SK-N-SH (cell line): ENCODE data around the gene MAML3. TPM values are rescaled to one million over a fixed set of nuclear protein-coding genes. Genes with fewer than 3 reads are reported as not detected.

Experiments
- CTCF ChIA-PET: fragments of 300-600, 350-600 bp; formaldehyde crosslinking; extraction: SDS; loops from one replicate; lab custom pipeline; 2021; lab: Yijun Ruan, JAX
- POLR2A ChIA-PET: fragments of 350-600 bp; sonication (Branson Sonifier 250); formaldehyde crosslinking; extraction: SDS; loops from one replicate; lab custom pipeline; 2020; ENCODE audit warnings: antibody characterized with exemption, inconsistent platforms; lab: Yijun Ruan, JAX
- DNase-seq: peaks from one replicate; pipeline ENCODE4 v3.0.0; 2012
- H2AFZ ChIP-seq: fragments of 200-600 bp; sonication (generic); 2 replicates; pipeline ENCODE4 v1.8.1; 2016; ENCODE audit warnings: antibody characterized with exemption, mild to moderate bottlenecking, low read depth
- H3F3A ChIP-seq: fragments of 200-600 bp; sonication (generic); replicated peaks from 2 replicates; pipeline ENCODE3; 2016; ENCODE audit warnings: antibody characterized with exemption, mild to moderate bottlenecking; ENCODE audit not compliant: insufficient read depth
- H3K27ac ChIP-seq, 2 experiments: fragments of 200-500 bp in 1 of 2; fragments of 200-600 bp in 1 of 2; sonication (Bioruptor generic) in 1 of 2; sonication (generic), shearing (Covaris generic) in 1 of 2; 2 replicates each; pipeline versions ENCODE4 v1.5.1 to v1.6.1; 2014 to 2016; ENCODE audit warnings: low read depth in 2 of 2, inconsistent platforms in 1 of 2, low read length in 1 of 2, mild to moderate bottlenecking in 1 of 2, mixed read lengths in 1 of 2
- H3K27me3 ChIP-seq: fragments of 200-600 bp; sonication (generic), shearing (Covaris generic); 2 replicates; pipeline ENCODE4 v1.6.1; 2016; ENCODE audit warnings: mixed run types; ENCODE audit not compliant: insufficient read depth
- H3K36me3 ChIP-seq, 2 experiments: fragments of 200-500 bp in 1 of 2; fragments of 200-600 bp in 1 of 2; sonication (Bioruptor generic) in 1 of 2; sonication (generic) in 1 of 2; replicated peaks in 1 of 2; 2 replicates each; pipeline versions ENCODE3 to v1.5.1; 2014 to 2016; ENCODE audit warnings: low read length in 1 of 2, mild to moderate bottlenecking in 1 of 2; ENCODE audit not compliant: insufficient read depth in 2 of 2, control insufficient read depth in 1 of 2
- H3K4me1 ChIP-seq, 2 experiments: fragments of 200-500 bp in 1 of 2; fragments of 200-600 bp in 1 of 2; sonication (Bioruptor generic) in 1 of 2; sonication (generic), shearing (Covaris generic) in 1 of 2; 2 replicates each; pipeline versions ENCODE4 v1.5.1 to v1.6.1; 2014 to 2016; ENCODE audit warnings: low read depth in 1 of 2, low read length in 1 of 2, mixed run types in 1 of 2; ENCODE audit not compliant: insufficient read depth in 2 of 2, control insufficient read depth in 1 of 2
- H3K4me2 ChIP-seq: fragments of 200-600 bp; sonication (generic), shearing (Covaris generic); 2 replicates; pipeline ENCODE4 v1.6.1; 2017; ENCODE audit warnings: mixed run types
- H3K4me3 ChIP-seq, 2 experiments: fragments of 200-500 bp in 1 of 2; fragments of 200-600 bp in 1 of 2; sonication (Bioruptor generic) in 1 of 2; sonication (generic), shearing (Covaris generic) in 1 of 2; 2 replicates each; pipeline versions ENCODE4 v1.5.1 to v1.8.1; 2014 to 2016; ENCODE audit warnings: low read depth in 2 of 2, inconsistent platforms in 1 of 2, low read length in 1 of 2, mild to moderate bottlenecking in 1 of 2, mixed read lengths in 1 of 2, moderate library complexity in 1 of 2
- H3K79me2 ChIP-seq: fragments of 200-600 bp; sonication (generic); 2 replicates; pipeline ENCODE4 v1.8.1; 2017; ENCODE audit warnings: mild to moderate bottlenecking; ENCODE audit not compliant: insufficient read depth
- H3K9ac ChIP-seq: fragments of 200-600 bp; sonication (generic); 2 replicates; pipeline ENCODE4 v1.6.1; 2017; ENCODE audit warnings: mixed run types
- H3K9me2 ChIP-seq: fragments of 200-600 bp; sonication (generic); 2 replicates; pipeline ENCODE4 v1.6.1; 2017; ENCODE audit warnings: mixed run types
- H3K9me3 ChIP-seq: fragments of 200-600 bp; sonication (generic); 2 replicates; pipeline ENCODE4 v1.6.1; 2017; ENCODE audit warnings: mixed run types, mild to moderate bottlenecking, moderate library complexity
- H4K20me1 ChIP-seq: fragments of 200-600 bp; sonication (generic); 2 replicates; pipeline ENCODE4 v1.6.1; 2017; ENCODE audit warnings: mild to moderate bottlenecking, mixed run types; ENCODE audit not compliant: insufficient read depth
- CHD2 ChIP-seq: fragments of 150-350 bp; IDR thresholded peaks from 2 replicates; pipeline ENCODE4 v1.6.1; 2018; ENCODE audit warnings: low read length; ENCODE audit not compliant: partially characterized antibody
- FOSL2 ChIP-seq: IDR thresholded peaks from 2 replicates; pipeline ENCODE4 v1.4.0; 2012; ENCODE audit warnings: low read depth, mild to moderate bottlenecking, moderate library complexity, borderline replicate concordance
- FOXJ3 ChIP-seq: sonication (generic); formaldehyde crosslinking; IDR thresholded peaks from 2 replicates; pipeline ENCODE4 v1.5.1; 2020; ENCODE audit warnings: mild to moderate bottlenecking, missing genetic modification reagents
- GABPA ChIP-seq: IDR thresholded peaks from 2 replicates; pipeline ENCODE4 v1.4.0; 2012; ENCODE audit warnings: low read depth, mild to moderate bottlenecking
- JUND ChIP-seq: IDR thresholded peaks from 2 replicates; pipeline ENCODE4 v1.4.0; 2012
- MEF2A ChIP-seq: IDR thresholded peaks from 2 replicates; pipeline ENCODE4 v1.4.0; 2012; ENCODE audit warnings: low read depth, borderline replicate concordance
- MXI1 ChIP-seq: IDR thresholded peaks from 2 replicates; pipeline ENCODE4 v1.6.1; 2012; ENCODE audit warnings: mild to moderate bottlenecking, low read depth, low read length, improper control_type of control experiment
- PBX3 ChIP-seq: IDR thresholded peaks from 2 replicates; pipeline ENCODE4; 2012
- USF1 ChIP-seq: IDR thresholded peaks from 2 replicates; pipeline ENCODE4 v1.4.0; 2012; ENCODE audit warnings: low read depth, borderline replicate concordance
- YY1 ChIP-seq: IDR thresholded peaks from 2 replicates; pipeline ENCODE4 v1.4.0; 2012; ENCODE audit warnings: low read depth, mild to moderate bottlenecking
- WGBS: methylation state at CpG from one replicate; pipeline ENCODE4 v1.1.6; 2017; ENCODE audit warnings: low lambda C conversion rate; 5-methylcytosine and 5-hydroxymethylcytosine counted together
- polyA plus RNA-seq, 3 experiments: library from polyadenylated mRNA; depleted of rRNA; stranded (reverse); fragments of >200 nt; gene quantifications; 2 replicates each; pipeline ENCODE4 v1.2.3, GENCODE V29; 2012
- TF ChIP-seq, protein P1 (sequence below): fragments of 200-600 bp; sonication (generic); IDR thresholded peaks from 2 replicates; pipeline ENCODE4 v1.6.1; 2017; ENCODE audit warnings: antibody characterized with exemption, mild to moderate bottlenecking, moderate library complexity
- TF ChIP-seq, protein P2 (sequence below): fragments of 150-350 bp; IDR thresholded peaks from 2 replicates; pipeline ENCODE4 v1.6.1; 2016; ENCODE audit warnings: mild to moderate bottlenecking, low read depth, low read length
- TF ChIP-seq, protein P3 (sequence below): IDR thresholded peaks from 2 replicates; pipeline ENCODE4 v1.6.1; 2012; ENCODE audit warnings: mild to moderate bottlenecking, low read depth, low read length, moderate library complexity
- TF ChIP-seq, protein P4 (sequence below): fragments of 150-350 bp; IDR thresholded peaks from 2 replicates; pipeline ENCODE4 v1.6.1; 2017; ENCODE audit warnings: antibody characterized with exemption, low read length, low read depth, borderline replicate concordance

MAML3 gene
- polyA plus RNA-seq, 1 of the 3 experiments (the other 2 are of a cell fraction): 5.3 TPM

GRCh38 chr4:139884438-139884837 is 269.5 kb downstream of the MAML3 start:
- ChIA-PET POLR2A (no interaction called here), CTCF (interaction anchor here (1.3 to 1.6 kb wide), 2 partner anchors 24 to 27 kb away, joined by 3 to 7 read pairs; no protein-coding TSS in a partner anchor)
- Histone ChIP-seq H3K27ac (peak overlapping the region in 1 of 2 experiments; percentile 58; a peak in 2 of 4 replicates), H3K27me3 (no peaks in the 10 kb centered on the region), H3K79me2 (no peaks in the 10 kb centered on the region; the same call in 1 of the 2 replicates), H3K9me2 (no peaks in the 10 kb centered on the region), H3K9ac (no peak overlapping the region), H3F3A (no peaks in the 10 kb centered on the region), H3K4me1 (peaks cover 21 to 30% of the 10 kb centered on the region in 2 experiments), H3K36me3 (no peaks in the 10 kb centered on the region), H3K9me3 (no peaks in the 10 kb centered on the region), H3K4me2 (no peak overlapping the region), H4K20me1 (no peaks in the 10 kb centered on the region), H3K4me3 (no peak overlapping the region), H2AFZ (no peak overlapping the region)
- 98% methylated on average over 3 of the region's 3 CpGs for WGBS
- no peak for TF ChIP-seq PBX3
- TF ChIP-seq, protein P1, sequence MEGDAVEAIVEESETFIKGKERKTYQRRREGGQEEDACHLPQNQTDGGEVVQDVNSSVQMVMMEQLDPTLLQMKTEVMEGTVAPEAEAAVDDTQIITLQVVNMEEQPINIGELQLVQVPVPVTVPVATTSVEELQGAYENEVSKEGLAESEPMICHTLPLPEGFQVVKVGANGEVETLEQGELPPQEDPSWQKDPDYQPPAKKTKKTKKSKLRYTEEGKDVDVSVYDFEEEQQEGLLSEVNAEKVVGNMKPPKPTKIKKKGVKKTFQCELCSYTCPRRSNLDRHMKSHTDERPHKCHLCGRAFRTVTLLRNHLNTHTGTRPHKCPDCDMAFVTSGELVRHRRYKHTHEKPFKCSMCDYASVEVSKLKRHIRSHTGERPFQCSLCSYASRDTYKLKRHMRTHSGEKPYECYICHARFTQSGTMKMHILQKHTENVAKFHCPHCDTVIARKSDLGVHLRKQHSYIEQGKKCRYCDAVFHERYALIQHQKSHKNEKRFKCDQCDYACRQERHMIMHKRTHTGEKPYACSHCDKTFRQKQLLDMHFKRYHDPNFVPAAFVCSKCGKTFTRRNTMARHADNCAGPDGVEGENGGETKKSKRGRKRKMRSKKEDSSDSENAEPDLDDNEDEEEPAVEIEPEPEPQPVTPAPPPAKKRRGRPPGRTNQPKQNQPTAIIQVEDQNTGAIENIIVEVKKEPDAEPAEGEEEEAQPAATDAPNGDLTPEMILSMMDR: no peak
- TF ChIP-seq, protein P2, sequence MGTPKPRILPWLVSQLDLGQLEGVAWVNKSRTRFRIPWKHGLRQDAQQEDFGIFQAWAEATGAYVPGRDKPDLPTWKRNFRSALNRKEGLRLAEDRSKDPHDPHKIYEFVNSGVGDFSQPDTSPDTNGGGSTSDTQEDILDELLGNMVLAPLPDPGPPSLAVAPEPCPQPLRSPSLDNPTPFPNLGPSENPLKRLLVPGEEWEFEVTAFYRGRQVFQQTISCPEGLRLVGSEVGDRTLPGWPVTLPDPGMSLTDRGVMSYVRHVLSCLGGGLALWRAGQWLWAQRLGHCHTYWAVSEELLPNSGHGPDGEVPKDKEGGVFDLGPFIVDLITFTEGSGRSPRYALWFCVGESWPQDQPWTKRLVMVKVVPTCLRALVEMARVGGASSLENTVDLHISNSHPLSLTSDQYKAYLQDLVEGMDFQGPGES: no peak
- TF ChIP-seq FOSL2: no peak
- no peak for TF ChIP-seq JUND
- TF ChIP-seq MEF2A: no peak
- TF ChIP-seq, protein P3, sequence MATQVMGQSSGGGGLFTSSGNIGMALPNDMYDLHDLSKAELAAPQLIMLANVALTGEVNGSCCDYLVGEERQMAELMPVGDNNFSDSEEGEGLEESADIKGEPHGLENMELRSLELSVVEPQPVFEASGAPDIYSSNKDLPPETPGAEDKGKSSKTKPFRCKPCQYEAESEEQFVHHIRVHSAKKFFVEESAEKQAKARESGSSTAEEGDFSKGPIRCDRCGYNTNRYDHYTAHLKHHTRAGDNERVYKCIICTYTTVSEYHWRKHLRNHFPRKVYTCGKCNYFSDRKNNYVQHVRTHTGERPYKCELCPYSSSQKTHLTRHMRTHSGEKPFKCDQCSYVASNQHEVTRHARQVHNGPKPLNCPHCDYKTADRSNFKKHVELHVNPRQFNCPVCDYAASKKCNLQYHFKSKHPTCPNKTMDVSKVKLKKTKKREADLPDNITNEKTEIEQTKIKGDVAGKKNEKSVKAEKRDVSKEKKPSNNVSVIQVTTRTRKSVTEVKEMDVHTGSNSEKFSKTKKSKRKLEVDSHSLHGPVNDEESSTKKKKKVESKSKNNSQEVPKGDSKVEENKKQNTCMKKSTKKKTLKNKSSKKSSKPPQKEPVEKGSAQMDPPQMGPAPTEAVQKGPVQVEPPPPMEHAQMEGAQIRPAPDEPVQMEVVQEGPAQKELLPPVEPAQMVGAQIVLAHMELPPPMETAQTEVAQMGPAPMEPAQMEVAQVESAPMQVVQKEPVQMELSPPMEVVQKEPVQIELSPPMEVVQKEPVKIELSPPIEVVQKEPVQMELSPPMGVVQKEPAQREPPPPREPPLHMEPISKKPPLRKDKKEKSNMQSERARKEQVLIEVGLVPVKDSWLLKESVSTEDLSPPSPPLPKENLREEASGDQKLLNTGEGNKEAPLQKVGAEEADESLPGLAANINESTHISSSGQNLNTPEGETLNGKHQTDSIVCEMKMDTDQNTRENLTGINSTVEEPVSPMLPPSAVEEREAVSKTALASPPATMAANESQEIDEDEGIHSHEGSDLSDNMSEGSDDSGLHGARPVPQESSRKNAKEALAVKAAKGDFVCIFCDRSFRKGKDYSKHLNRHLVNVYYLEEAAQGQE: no peak
- no peak for TF ChIP-seq YY1
- TF ChIP-seq, protein P4, sequence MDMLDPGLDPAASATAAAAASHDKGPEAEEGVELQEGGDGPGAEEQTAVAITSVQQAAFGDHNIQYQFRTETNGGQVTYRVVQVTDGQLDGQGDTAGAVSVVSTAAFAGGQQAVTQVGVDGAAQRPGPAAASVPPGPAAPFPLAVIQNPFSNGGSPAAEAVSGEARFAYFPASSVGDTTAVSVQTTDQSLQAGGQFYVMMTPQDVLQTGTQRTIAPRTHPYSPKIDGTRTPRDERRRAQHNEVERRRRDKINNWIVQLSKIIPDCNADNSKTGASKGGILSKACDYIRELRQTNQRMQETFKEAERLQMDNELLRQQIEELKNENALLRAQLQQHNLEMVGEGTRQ: no peak
- TF ChIP-seq MXI1: no peak
- no peak for TF ChIP-seq CHD2
- no peak for TF ChIP-seq FOXJ3 (CRISPR knock-in tag)
- no peak for TF ChIP-seq USF1
- TF ChIP-seq GABPA: no peak
- DNase-seq: no peak
